HG03060 (cell line): ENCODE data around the gene CDK16.

Experiments
- ATAC-seq: cut with Tn5 transposase; IDR thresholded peaks from one replicate; pipeline ENCODE4 v1.9.1; 2021; ENCODE audit warnings: low read depth, moderate number of reproducible peaks; ENCODE audit not compliant: unreplicated experiment

The CDK16 gene

DNA sequence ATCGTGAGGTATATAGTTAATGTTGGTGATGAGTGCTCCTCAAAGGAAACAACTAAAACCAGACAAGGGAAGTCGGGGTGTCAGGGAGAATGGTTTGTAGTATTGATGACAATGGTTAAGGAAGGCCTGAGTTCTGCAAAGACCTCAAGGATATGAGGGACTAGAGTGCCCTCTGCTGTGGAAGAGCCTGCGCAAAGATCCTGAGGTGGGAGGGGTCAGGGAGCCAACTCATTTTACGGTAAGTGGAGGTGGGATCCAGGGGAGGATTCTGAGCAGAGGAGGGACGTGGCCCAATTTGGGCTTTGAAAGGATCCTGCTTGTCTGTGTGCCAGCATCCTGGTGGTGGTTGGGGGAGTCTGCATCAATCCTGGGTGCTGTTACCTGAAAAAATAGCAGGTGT lies 13.5 kb upstream of the CDK16 start:
- no peak for ATAC-seq

DNA sequence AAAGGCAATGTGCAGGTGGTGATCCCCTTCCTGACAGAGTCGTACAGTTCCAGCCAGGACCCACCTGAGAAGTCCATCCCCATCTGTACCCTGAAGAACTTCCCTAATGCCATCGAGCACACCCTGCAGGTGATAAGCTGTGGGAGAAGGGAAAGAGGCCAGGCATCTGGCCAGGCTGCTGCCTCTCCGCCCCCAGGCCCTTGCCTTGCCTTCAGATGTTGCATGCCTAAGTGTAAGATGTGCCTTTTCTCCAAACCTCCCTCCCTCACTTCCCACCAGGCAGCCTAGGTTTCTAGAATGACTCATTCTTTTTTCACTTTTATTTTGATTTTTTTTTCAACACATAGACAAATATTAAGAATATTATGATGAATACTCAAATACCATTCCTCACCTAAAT lies 12.2 kb upstream of the CDK16 start:
- ATAC-seq = no peak

DNA sequence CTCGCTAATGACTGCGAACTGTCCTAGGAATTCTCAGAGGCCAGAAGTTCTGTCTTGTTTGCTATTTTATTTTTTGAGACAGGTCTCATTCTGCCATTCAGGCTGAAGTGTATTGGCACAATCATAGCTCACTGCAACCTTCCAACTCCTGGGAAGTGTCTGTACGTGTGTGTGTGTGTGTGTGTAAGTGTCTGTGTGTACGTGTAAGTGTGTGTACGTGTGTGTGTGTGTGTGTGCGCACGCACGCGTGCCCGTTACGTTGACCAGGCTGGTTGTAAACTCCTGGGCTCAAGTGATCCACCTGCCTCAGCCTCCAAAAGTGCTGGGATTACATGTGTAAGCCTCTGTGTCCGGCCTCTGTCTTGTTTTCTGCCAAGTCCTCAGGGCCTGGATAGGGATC lies 10.4 kb upstream of the CDK16 start:
- no peak for ATAC-seq

DNA sequence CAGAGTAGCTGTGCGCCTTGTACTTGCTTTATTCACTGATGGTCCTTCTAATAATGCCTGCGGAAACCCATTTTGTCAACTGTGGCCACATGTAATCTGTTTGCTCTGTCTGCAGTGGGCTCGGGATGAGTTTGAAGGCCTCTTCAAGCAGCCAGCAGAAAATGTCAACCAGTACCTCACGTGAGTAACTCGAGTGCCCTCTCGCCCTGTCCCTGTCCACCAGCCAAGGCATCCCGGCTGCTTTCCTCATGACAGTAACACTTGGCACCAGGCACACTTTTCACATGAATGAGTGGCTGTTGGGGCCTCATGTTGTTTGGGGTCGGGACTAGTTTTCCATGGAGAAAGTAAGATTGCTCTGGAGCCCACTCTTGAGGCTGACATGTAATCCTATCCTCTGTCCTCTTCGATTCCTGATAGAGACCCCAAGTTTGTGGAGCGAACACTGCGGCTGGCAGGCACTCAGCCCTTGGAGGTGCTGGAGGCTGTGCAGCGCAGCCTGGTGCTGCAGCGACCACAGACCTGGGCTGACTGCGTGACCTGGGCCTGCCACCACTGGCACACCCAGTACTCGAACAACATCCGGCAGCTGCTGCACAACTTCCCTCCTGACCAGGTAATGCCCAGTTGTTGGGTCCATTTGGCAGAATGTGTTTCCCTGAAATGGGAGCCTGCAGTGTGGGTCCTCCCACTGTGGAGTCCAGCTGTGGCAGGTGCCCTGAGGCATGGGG lies 8.8 kb upstream of the CDK16 start:
- no peak for ATAC-seq

DNA sequence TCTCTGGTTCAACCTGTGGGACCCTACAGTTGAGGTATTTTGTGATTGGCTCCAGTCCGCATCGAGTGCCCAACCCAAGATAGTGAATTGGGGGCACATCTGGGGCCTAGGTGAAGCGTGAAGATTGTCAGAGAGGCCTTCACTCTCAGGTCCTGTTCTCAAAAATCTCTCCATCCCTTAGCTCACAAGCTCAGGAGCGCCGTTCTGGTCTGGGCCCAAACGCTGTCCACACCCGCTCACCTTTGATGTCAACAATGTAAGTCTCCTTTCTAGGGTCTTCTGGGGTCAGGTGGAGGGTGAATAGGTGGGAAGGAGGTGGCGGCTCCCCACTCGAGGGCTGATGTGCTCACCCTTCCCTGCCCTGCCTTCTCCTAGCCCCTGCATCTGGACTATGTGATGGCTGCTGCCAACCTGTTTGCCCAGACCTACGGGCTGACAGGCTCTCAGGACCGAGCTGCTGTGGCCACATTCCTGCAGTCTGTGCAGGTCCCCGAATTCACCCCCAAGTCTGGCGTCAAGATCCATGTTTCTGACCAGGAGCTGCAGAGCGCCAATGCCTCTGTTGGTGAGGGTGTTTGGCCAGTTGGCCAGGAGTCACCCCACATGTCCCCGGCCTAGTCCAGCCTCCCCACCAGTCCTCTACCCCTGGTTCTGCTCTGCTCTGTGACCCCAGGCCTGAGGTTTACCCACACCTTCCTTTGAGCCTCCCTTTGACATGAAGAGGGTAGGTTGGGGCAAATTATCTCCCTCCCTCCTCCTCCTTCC lies 7.6 kb upstream of the CDK16 start:
- no peak for ATAC-seq

DNA sequence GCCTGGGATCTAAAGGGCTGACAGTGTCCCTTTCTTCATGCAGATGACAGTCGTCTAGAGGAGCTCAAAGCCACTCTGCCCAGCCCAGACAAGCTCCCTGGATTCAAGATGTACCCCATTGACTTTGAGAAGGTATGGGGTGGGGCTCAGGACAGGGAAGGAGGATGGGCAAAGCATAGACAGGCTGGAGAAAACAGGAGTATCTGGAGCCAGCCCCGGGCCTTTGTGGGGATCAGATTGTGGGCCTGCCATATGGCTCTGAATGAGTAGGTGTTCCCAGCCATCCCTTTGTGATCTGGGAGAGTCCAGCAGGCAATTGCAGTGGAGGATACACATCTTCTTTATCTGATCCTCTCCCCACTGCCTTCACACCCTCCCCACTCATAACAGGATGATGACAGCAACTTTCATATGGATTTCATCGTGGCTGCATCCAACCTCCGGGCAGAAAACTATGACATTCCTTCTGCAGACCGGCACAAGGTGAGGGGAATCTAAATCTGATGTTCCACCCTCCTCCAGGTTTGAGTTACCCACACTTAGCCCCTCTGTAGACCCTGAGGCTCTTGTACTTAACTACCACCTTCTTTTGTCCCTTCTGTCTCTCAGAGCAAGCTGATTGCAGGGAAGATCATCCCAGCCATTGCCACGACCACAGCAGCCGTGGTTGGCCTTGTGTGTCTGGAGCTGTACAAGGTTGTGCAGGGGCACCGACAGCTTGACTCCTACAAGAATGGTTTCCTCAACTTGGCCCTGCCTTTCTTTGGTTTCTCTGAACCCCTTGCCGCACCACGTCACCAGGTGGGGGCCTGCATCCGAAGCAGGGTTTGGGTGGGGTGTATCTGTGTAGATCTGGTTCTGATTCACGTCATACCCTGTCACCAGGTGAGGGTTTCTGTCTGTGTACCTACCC lies 5.8 kb upstream of the CDK16 start:
- no peak for ATAC-seq

DNA sequence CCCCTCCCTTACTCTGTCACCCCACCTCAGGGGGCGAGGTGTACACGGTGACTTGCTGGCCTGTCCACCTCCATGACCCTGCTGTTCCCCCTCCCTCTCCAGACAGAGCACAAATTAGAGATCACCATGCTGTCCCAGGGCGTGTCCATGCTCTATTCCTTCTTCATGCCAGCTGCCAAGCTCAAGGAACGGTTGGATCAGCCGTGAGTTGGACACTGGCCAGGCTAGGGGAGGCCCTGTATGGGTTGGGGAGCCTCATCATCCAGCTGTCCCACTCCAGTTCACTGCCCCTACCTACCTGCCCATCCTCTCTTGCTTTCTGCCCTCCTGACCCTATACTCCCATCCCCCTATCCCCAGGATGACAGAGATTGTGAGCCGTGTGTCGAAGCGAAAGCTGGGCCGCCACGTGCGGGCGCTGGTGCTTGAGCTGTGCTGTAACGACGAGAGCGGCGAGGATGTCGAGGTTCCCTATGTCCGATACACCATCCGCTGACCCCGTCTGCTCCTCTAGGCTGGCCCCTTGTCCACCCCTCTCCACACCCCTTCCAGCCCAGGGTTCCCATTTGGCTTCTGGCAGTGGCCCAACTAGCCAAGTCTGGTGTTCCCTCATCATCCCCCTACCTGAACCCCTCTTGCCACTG lies 3.9 kb upstream of the CDK16 start:
- ATAC-seq = no peak

DNA sequence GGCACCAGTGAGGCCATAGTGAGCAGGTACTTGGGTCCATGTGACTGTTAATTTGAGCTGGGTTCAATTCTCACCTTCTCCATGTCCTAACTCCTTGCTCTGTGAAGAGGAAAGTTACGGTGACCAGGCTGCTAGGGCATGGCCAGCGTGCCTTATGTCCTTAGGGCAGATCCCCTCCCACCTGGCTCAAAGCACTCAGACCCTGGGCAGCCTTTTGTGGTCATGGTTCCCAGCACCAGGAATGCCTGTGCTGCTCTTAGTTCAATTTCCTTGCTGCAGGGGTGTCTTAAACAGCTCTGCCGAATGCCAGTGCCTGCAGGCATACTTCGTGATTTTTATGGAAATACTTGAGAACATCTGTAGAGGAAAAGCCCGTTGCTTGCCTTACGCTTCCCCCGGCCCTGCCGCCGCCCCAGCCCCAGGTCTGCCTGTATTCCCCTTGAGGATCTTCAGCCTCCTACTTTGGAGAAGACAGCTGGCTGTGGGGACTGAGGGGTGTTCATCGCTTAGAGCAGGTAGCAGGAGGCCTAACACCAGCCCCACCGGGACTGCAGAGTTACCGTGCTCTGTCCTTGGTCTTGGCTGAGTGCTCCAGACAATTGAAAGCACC lies 3.1 kb upstream of the CDK16 start:
- ATAC-seq = no peak

DNA sequence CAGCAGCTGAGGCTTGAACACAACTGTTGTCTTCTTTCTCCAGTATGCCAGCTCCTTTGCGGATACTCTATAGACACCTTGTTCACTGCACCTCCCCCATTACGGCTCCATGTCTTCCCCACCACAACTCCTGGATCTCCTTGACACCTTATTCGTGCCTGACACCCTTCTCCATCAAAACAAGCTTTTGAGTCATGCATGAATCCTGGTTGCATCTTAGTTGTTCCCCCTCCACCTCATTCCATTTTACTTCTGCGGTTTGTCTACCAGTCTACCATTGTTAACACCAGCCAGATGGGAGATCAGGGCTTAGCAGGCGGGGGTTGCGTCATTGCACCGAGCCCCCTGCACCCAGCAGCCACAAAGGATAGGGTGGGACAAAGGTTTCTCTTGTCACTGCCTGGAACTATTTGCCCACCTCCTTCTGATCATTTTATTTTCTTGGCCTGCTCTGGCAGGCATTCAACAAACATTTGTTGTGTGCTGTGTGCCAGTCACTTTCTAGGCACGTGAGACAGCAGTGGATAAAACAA lies 2.0 kb upstream of the CDK16 start:
- ATAC-seq = no peak

DNA sequence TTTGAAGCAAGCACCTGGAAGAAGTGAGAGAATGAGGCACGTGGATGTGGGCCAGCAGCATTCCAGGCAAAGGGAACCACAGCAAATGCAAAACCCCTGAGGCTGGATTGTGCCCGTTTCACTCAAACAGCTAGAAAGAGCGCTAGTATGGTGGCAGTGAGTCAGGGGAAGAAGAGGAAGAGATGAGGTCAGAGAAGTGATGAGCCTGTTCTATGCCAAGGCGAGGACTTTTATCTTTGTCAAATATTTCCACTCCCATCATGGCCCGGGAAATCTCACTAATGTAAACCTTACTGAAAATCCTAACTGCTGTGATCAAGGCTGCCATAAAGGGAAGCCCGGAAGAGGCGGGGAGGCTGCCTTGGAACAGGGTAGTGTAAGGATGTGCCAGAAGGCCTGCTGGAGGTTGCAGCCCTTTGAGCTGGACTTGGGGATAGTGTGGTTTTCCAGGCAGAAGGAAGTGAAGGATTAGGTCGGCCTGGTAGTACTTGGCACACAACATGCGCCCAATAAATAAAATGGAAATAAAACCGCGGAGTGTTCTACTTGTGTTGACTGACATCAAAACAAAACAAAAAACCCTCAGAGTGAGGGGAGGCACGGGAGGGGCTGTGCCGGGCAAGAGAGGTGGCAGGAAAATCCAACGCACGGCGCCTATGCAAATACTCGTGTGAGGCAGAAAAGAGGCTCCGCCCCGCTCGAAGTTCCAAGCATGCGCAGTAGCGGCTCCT lies 1.2 kb upstream of the CDK16 start:
- no peak for ATAC-seq

DNA sequence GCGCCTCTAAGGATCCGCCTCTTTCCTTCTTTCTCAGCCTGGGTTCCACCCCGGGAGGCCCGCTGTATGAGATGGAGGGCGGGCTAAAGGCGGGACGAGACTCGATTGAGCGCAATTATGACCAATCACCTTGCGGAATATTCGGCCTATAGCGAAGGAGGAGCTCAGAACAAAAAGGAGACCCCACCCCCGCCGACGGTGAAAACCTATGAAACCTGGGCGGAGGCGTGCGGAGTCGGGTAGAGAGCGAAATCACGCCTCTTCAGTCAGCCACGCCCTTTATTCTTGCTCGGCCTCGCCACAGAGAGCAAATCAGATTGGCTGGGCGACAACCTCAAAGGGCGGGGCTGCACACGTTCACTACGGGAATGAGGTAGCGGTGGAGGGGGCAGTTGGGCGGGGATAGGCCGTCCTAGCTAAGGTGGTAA lies 615 bp upstream of the CDK16 start:
- peak; percentile 83 for ATAC-seq

DNA sequence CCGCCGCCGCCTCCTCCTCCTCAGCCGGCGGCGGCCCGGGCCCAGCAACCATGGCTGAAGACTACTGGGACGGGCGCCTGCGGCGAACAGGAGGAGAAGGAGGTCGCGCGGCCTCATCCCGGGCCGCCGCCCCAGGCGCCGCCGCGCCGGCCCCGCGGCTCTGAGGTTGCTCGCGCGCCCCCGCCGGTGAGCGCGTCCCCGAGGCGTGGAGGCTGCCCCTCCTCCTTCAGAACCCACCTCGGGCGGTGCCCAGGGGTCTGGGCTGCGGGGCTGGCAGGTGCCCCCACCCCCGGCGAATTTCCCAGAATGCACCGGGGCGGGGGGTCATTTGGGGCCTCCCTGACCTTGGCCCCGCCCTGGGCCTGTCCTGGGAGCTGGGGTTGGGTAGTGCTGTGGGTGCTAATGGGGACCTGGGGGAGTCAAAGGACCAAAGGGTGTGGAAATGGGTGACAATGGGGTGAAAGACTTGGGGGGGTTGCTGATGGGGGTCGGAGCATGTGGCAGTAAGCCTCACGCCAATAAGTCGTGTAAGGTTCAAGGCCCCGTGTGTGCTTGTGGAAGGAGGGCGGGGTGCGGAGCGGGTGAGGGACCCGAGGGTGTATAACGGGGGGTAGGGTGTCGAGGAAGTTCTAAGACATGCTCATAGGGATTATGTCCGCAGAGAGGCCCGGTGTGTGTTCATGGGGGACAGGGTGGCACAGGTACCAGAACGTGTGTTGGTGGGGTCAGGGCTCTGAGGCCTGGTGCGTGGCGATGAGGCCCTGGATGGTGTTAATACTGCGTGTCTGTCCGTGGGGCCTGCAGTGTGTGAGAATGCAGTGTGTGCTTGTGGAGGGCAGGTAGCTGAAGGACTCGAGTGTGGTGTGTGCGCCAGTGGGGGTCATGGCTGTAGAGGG lies 687 bp downstream of the CDK16 start:
- no peak for ATAC-seq

DNA sequence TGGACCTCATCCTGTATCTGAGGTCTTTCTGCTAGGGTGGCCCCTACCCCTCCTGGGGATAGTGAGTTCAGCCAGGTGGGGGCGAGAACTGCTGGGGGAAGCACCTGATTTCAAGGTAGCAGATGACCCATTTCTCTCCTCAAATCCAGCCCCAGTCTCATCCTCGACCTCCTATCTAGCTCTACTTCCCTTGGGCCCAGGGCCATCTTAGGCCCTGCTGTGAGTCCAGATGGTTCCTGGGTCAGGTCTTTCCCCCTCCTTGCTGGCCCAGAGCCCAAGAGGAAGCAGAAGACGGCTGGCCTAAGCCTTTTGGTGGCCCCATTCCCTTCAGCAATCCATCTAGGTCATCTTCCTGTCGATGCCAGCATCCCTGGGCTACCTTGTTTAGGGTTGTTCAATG lies 3.3 kb downstream of the CDK16 start:
- no peak for ATAC-seq

DNA sequence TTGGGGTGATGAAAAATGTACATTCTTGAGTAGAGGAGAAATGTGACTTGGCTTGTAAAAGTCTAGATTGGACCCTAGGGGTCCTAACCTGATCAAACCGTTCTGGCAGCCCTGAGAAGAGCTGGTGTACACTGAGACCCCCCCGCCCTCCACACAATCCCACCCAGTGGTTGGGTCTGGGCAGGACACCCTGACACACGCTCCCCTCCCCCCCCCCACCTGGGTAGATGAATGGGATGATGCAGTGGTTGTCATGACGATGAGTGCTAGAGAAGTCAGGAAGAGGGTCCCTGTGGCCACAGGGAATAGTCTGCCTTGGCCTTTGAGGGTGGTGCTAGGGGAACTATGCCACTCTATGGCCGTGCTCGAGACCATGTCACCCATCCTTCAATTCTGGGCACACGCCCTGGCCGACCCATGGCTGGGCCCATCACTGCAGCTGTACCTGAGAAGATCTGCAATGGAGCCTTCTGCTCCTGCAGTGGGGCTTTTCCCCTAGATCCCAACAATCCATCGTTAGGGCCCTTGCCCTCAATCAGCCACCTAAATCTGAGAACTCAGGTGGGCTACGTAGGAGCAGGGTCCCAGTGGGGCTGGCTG lies 4.4 kb downstream of the CDK16 start:
- ATAC-seq = no peak

DNA sequence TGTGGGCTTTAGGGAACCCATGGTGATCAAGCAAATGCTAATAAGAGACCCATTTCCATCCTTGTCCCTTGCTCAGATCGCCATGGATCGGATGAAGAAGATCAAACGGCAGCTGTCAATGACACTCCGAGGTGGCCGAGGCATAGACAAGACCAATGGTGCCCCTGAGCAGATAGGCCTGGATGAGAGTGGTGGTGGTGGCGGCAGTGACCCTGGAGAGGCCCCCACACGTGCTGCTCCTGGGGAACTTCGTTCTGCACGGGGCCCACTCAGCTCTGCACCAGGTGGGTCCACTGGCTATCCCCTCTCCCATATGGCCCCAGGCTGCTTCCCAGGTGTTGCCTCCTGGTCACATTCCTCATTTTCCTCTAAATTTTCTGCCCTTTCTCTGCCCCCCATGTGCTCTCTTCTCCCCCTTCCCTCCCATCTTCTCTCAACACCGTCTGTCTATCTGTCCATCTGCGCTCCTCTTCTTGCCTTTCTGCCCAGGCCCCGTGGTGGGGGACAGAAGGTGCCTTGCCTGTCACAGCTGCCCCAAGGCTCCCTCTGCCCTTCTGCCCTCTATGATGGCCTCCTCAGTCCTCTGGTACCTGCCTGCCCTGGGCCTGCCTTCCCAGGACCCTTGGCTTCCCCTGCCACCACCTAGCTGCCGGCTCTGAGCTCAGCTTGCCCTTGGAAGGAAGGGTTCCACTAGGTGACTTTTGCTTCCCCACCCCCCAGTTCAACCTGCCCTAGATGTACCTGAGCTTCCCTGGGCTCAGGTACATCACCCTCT lies 5.2 kb downstream of the CDK16 start:
- no peak for ATAC-seq

DNA sequence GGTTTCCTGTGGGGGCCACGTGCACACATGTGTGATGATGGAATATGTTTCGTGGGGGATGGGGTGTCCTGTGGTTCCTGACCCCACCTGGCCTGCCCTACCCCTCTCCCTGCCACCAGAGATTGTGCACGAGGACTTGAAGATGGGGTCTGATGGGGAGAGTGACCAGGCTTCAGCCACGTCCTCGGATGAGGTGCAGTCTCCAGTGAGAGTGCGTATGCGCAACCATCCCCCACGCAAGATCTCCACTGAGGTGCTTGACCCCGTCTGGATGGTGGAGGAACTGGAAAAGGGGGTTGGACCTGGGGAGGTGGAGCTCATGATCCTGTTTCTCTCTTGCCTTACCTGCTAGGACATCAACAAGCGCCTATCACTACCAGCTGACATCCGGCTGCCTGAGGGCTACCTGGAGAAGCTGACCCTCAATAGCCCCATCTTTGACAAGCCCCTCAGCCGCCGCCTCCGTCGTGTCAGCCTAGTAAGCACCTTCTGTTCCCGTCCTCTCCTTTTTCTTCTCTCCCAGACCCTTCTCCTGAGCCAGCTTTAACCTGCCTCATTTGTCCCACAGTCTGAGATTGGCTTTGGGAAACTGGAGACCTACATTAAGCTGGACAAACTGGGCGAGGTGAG lies 5.9 kb downstream of the CDK16 start:
- ATAC-seq = no peak

DNA sequence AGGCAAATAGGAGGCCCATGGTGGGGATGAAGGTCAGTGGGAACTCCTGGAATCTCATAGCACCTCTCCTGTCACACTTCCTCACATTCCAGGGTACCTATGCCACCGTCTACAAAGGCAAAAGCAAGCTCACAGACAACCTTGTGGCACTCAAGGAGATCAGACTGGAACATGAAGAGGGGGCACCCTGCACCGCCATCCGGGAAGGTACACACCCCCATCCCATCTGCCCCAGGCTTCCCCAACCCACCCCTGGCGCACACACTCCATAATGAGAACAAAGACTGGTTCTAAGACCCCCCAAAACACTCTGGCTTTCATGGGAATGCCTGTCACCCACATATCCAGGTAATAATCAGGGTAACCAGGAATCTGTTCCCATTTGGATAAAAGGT lies 6.4 kb downstream of the CDK16 start:
- no peak for ATAC-seq
